ENCODE results near the gene TBC1D23.
"Not testable (repeated sequence)": the region's sequence is repeated elsewhere in the genome, so short reads cannot be mapped to it uniquely, and the experiment has no call there.

Gene TBC1D23

DNA sequence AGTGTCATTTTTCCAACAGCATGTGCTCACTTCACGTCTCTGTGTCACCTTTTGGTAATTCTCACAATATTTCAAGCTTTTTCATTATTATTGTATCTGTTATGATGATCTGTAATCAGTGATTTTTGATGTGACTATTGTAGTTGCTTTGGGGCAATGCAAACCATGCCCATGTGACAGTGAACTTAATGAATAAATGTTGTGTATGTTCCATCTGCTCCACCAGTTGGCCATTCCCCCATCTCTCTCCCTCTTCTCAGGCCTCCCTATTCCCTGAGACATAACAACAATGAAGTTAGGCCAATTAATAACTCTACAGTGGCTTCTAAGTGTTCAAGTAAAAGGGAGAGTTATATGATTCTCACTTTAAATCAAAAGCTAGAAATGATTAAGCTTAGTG lies 32.5 kb upstream of the TBC1D23 start:
- no peak for ATAC-seq
- TF ChIP-seq CSDC2 (CRISPR knock-in tag; IDR thresholded peaks at IDR 0.05) (no peak), TOX (CRISPR knock-in tag; IDR thresholded peaks at IDR 0.05; ENCODE audit: borderline replicate concordance) (no peak), ZNF8 (CRISPR knock-in tag; IDR thresholded peaks at IDR 0.05) (no peak), ZFP3 (CRISPR knock-in tag; IDR thresholded peaks at IDR 0.05) (no peak), ESRRG (CRISPR knock-in tag; IDR thresholded peaks at IDR 0.05) (no peak), PPARA (CRISPR knock-in tag; IDR thresholded peaks at IDR 0.05; ENCODE audit: borderline replicate concordance) (no peak)
- TF ChIP-seq, protein P1, sequence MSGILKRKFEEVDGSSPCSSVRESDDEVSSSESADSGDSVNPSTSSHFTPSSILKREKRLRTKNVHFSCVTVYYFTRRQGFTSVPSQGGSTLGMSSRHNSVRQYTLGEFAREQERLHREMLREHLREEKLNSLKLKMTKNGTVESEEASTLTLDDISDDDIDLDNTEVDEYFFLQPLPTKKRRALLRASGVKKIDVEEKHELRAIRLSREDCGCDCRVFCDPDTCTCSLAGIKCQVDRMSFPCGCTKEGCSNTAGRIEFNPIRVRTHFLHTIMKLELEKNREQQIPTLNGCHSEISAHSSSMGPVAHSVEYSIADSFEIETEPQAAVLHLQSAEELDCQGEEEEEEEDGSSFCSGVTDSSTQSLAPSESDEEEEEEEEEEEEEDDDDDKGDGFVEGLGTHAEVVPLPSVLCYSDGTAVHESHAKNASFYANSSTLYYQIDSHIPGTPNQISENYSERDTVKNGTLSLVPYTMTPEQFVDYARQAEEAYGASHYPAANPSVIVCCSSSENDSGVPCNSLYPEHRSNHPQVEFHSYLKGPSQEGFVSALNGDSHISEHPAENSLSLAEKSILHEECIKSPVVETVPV (CRISPR knock-in tag; IDR thresholded peaks at IDR 0.05): no peak

DNA sequence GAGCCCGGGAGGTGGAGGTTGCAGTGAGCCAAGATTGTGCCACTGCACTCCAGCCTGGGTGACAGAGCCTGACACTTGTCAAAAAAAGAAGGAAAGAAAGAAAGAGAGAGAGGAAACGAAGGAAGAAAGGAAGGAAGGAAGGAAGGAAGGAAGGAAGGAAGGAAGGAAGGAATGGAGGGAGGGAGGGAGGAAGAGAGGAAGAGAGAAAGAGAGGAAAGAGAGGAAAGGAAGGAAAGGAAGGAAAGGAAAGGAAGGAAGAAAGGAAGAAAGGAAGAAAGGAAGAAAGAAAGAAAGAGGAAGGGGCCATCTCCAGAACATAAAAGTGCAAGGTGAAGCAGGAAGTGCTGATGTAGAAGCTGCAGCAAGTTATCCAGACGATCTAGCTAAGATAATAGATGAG lies 31.6 kb upstream of the TBC1D23 start:
- not testable (repeated sequence) for ATAC-seq

GRCh38 chr3:100230710-100231109 lies 30.1 kb upstream of the TBC1D23 start:
- TF ChIP-seq, protein P2, sequence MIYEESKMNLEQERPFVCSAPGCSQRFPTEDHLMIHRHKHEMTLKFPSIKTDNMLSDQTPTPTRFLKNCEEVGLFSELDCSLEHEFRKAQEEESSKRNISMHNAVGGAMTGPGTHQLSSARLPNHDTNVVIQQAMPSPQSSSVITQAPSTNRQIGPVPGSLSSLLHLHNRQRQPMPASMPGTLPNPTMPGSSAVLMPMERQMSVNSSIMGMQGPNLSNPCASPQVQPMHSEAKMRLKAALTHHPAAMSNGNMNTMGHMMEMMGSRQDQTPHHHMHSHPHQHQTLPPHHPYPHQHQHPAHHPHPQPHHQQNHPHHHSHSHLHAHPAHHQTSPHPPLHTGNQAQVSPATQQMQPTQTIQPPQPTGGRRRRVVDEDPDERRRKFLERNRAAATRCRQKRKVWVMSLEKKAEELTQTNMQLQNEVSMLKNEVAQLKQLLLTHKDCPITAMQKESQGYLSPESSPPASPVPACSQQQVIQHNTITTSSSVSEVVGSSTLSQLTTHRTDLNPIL (CRISPR knock-in tag; IDR thresholded peaks at IDR 0.05; ENCODE audit: low read depth): no peak
- TF ChIP-seq OSR1 (CRISPR knock-in tag; IDR thresholded peaks at IDR 0.05) (no peak), RARB (CRISPR knock-in tag; IDR thresholded peaks at IDR 0.05) (no peak), CSDC2 (CRISPR knock-in tag; IDR thresholded peaks at IDR 0.05) (no peak), ZC3H10 (CRISPR knock-in tag; IDR thresholded peaks at IDR 0.05) (no peak), ZFP3 (CRISPR knock-in tag; IDR thresholded peaks at IDR 0.05) (no peak), ZNF8 (CRISPR knock-in tag; IDR thresholded peaks at IDR 0.05) (no peak), PPARA (CRISPR knock-in tag; IDR thresholded peaks at IDR 0.05; ENCODE audit: borderline replicate concordance) (no peak), TCF4 (CRISPR knock-in tag; IDR thresholded peaks at IDR 0.05; ENCODE audit: borderline replicate concordance) (no peak), PATZ1 (CRISPR knock-in tag; IDR thresholded peaks at IDR 0.05; ENCODE audit: borderline replicate concordance) (no peak), ISL1 (CRISPR knock-in tag; IDR thresholded peaks at IDR 0.05) (no peak), ESRRG (CRISPR knock-in tag; IDR thresholded peaks at IDR 0.05) (no peak), TSHZ2 (CRISPR knock-in tag; IDR thresholded peaks at IDR 0.05) (no peak), ZNF565 (CRISPR knock-in tag; conservative IDR thresholded peaks at IDR 0.05; ENCODE audit: low read depth) (no peak), ZFP30 (CRISPR knock-in tag; IDR thresholded peaks at IDR 0.05) (no peak), GLIS3 (CRISPR knock-in tag; IDR thresholded peaks at IDR 0.05) (no peak)
- TF ChIP-seq, protein P1 (CRISPR knock-in tag; IDR thresholded peaks at IDR 0.05): no peak
- TF ChIP-seq, protein P3, sequence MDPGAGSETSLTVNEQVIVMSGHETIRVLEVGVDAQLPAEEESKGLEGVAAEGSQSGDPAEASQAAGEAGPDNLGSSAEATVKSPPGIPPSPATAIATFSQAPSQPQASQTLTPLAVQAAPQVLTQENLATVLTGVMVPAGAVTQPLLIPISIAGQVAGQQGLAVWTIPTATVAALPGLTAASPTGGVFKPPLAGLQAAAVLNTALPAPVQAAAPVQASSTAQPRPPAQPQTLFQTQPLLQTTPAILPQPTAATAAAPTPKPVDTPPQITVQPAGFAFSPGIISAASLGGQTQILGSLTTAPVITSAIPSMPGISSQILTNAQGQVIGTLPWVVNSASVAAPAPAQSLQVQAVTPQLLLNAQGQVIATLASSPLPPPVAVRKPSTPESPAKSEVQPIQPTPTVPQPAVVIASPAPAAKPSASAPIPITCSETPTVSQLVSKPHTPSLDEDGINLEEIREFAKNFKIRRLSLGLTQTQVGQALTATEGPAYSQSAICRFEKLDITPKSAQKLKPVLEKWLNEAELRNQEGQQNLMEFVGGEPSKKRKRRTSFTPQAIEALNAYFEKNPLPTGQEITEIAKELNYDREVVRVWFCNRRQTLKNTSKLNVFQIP (CRISPR knock-in tag; IDR thresholded peaks at IDR 0.05; ENCODE audit: borderline replicate concordance, low read depth): no peak
- no peak for ATAC-seq

All from SK-N-SH treated with all-trans-retinoic acid at 6 μM for 48 hours (cell line).